Calu3 (cell line): ENCODE data around the gene RER1. TPM values are rescaled to one million over a fixed set of nuclear protein-coding genes. Genes with fewer than 3 reads are reported as not detected.

ENCODE experiments used
- BruUV-seq: library from RNA; stranded (reverse); fragments of 400-500 nt; replicated peaks from 2 replicates; lab custom pipeline; 2021; lab: Mats Ljungman, UMichigan
- CTCF ChIA-PET: fragments of 300-600 bp; sonication (Branson Sonifier 250); formaldehyde crosslinking; loops from one replicate; lab custom pipeline; 2022; ENCODE audit warnings: antibody characterized with exemption; lab: Charles Lee
- DNase-seq: peaks from one replicate; pipeline ENCODE4 v3.0.0; 2022
- H3K27ac Mint-ChIP-seq: one replicate; pipeline ENCODE4 v1.8.0; 2022; ENCODE audit warnings: mixed read lengths; ENCODE audit not compliant: unreplicated experiment
- H3K27me3 Mint-ChIP-seq: one replicate; pipeline ENCODE4 v1.8.0; 2022; ENCODE audit warnings: mixed read lengths; ENCODE audit not compliant: unreplicated experiment
- H3K36me3 Mint-ChIP-seq: one replicate; pipeline ENCODE4 v1.8.0; 2022; ENCODE audit warnings: mild to moderate bottlenecking, moderate library complexity, mixed read lengths; ENCODE audit not compliant: insufficient read depth, unreplicated experiment
- H3K4me1 Mint-ChIP-seq: one replicate; pipeline ENCODE4 v1.8.0; 2022; ENCODE audit warnings: mild to moderate bottlenecking, low read depth, mixed read lengths; ENCODE audit not compliant: unreplicated experiment
- H3K4me3 Mint-ChIP-seq: one replicate; pipeline ENCODE4 v1.8.0; 2022; ENCODE audit warnings: mild to moderate bottlenecking, low read depth, moderate library complexity, mixed read lengths; ENCODE audit not compliant: unreplicated experiment
- H3K9me3 Mint-ChIP-seq: one replicate; pipeline ENCODE4 v1.8.0; 2022; ENCODE audit warnings: low read depth, mixed read lengths; ENCODE audit not compliant: unreplicated experiment
- CTCF ChIP-seq: fragments of 200-600 bp; IDR thresholded peaks from one replicate; pipeline ENCODE4 v1.8.0; 2022; ENCODE audit warnings: antibody characterized with exemption; ENCODE audit not compliant: unreplicated experiment
- intact Hi-C: fragments of 100-400 bp; cut with micrococcal nuclease; formaldehyde crosslinking; loops from one replicate; pipeline ENCODE4 v1.10.0; 2022; ENCODE audit not compliant: unreplicated experiment
- total RNA-seq: library from RNA; stranded (reverse); gene quantifications from 2 replicates; pipeline ENCODE4 v1.2.3, GENCODE V29; 2022

RER1 gene
- total RNA-seq, 1 experiment from 2014 or later: 118 TPM

- CTCF ChIA-PET: no interaction called here
- no peak overlapping the region for H3K27ac Mint-ChIP-seq
- peaks cover 15% of the 10 kb centered on the region for H3K36me3 Mint-ChIP-seq
- H3K4me3 Mint-ChIP-seq: no peak overlapping the region
- intact Hi-C loops: no loop called here
- no peaks in the 10 kb centered on the region for H3K9me3 Mint-ChIP-seq
- no peaks in the 10 kb centered on the region for H3K27me3 Mint-ChIP-seq
- H3K4me1 Mint-ChIP-seq: no peaks in the 10 kb centered on the region
- BruUV-seq: no TSS peak
- TF ChIP-seq CTCF: no peak
- DNase-seq: no peak
These were observed 16.3 kb upstream of the RER1 start for GRCh38 chr1:2375246-2375922.

- no TSS peak for BruUV-seq
- Mint-ChIP-seq H3K4me1 (no peaks in the 10 kb centered on the region), H3K36me3 (peaks cover 15% of the 10 kb centered on the region), H3K9me3 (no peaks in the 10 kb centered on the region), H3K27ac (no peak overlapping the region), H3K27me3 (no peaks in the 10 kb centered on the region), H3K4me3 (no peak overlapping the region)
- CTCF ChIA-PET: no interaction called here
- intact Hi-C loops: no loop called here
- no peak for DNase-seq
- TF ChIP-seq CTCF: no peak
These were observed 15.7 kb upstream of the RER1 start for GRCh38 chr1:2375923-2376260.

- DNase-seq: no peak
- TF ChIP-seq CTCF: no peak
- no peaks in the 10 kb centered on the region for H3K9me3 Mint-ChIP-seq
- intact Hi-C loops: no loop called here
- no TSS peak for BruUV-seq
- no peak overlapping the region for H3K4me3 Mint-ChIP-seq
- no peaks in the 10 kb centered on the region for H3K4me1 Mint-ChIP-seq
- CTCF ChIA-PET: no interaction called here
- H3K27me3 Mint-ChIP-seq: no peaks in the 10 kb centered on the region
- H3K27ac Mint-ChIP-seq: no peak overlapping the region
- H3K36me3 Mint-ChIP-seq: peaks cover 15% of the 10 kb centered on the region
These were observed 15.3 kb upstream of the RER1 start for GRCh38 chr1:2376261-2376741.

GRCh38 chr1:2376931-2377672 is 14.5 kb upstream of the RER1 start:
- Mint-ChIP-seq H3K27ac (no peak overlapping the region), H3K4me3 (no peak overlapping the region), H3K36me3 (peaks cover 15% of the 10 kb centered on the region), H3K4me1 (no peaks in the 10 kb centered on the region), H3K27me3 (no peaks in the 10 kb centered on the region), H3K9me3 (no peaks in the 10 kb centered on the region)
- BruUV-seq: no TSS peak
- DNase-seq: no peak
- CTCF ChIA-PET: no interaction called here
- intact Hi-C loops: no loop called here
- TF ChIP-seq CTCF: no peak
